H1 (cell line): ENCODE results near the gene GRIP2. TPM values are rescaled to one million over a fixed set of nuclear protein-coding genes. Genes with fewer than 3 reads are reported as not detected.

ENCODE experiments used
- CTCF ChIA-PET: fragments of 300-600 bp; sonication (Branson Sonifier 250); formaldehyde crosslinking; loops from one replicate; lab custom pipeline; 2021; ENCODE audit not compliant: partially characterized antibody; lab: Charles Lee
- POLR2A ChIA-PET: fragments of 300-600 bp; sonication (Branson Sonifier 250); formaldehyde crosslinking; loops from one replicate; lab custom pipeline; 2021; ENCODE audit warnings: inconsistent platforms; ENCODE audit not compliant: partially characterized antibody; lab: Charles Lee
- DNase-seq, 2 experiments: peaks; one replicate each; pipeline versions ENCODE4 v3.0.0 to v3.0.0-alpha.2; 2010 to 2022; ENCODE audit warnings: low spot score in 2 of 2, low read depth in 1 of 2, mixed read lengths in 1 of 2
- FAIRE-seq: peaks from 2 replicates; lab custom pipeline; 2011; peaks lifted over from hg19 to GRCh38; lab: Jason Lieb, UNC
- H2AFZ ChIP-seq: 2 replicates; pipeline ENCODE4 v1.8.1; 2012; ENCODE audit warnings: low read length, inconsistent platforms
- H2AK5ac ChIP-seq: 2 replicates; pipeline ENCODE4 v1.6.1; 2013; ENCODE audit warnings: low read depth, low read length
- H2BK120ac ChIP-seq: replicated peaks from 2 replicates; pipeline ENCODE3; 2013; ENCODE audit warnings: low read depth, low read length, inconsistent platforms
- H2BK12ac ChIP-seq: 2 replicates; pipeline ENCODE4 v1.6.1; 2013; ENCODE audit warnings: low read depth, low read length
- H2BK15ac ChIP-seq: 2 replicates; pipeline ENCODE4 v1.6.1; 2013; ENCODE audit warnings: low read length
- H2BK20ac ChIP-seq: 2 replicates; pipeline ENCODE4 v1.6.1; 2013; ENCODE audit warnings: low read length
- H2BK5ac ChIP-seq: 2 replicates; pipeline ENCODE4 v1.6.1; 2013; ENCODE audit warnings: low read depth, low read length
- H3K14ac ChIP-seq: 2 replicates; pipeline ENCODE4 v1.6.1; 2013; ENCODE audit warnings: inconsistent platforms; ENCODE audit not compliant: insufficient read length
- H3K18ac ChIP-seq: 2 replicates; pipeline ENCODE4 v1.6.1; 2013; ENCODE audit warnings: low read length; ENCODE audit errors: extremely low read depth
- H3K23ac ChIP-seq: 2 replicates; pipeline ENCODE4 v1.6.1; 2013; ENCODE audit warnings: inconsistent platforms; ENCODE audit not compliant: insufficient read length
- H3K23me2 ChIP-seq: 2 replicates; pipeline ENCODE4 v1.6.1; 2013; ENCODE audit warnings: low read depth, low read length
- H3K27ac ChIP-seq: 2 replicates; pipeline ENCODE4 v1.6.1; 2011; ENCODE audit warnings: low read depth, low read length, inconsistent platforms
- H3K27me3 ChIP-seq, 4 experiments: replicated peaks in 1 of 4; 1 replicate in 1 of 4; 2 replicates in 3 of 4; pipeline versions ENCODE4 v1.6.1 to v1.8.1; 2011 to 2013; ENCODE audit warnings: low read length in 3 of 4, mild to moderate bottlenecking in 3 of 4, inconsistent platforms in 2 of 4, mixed read lengths in 2 of 4, moderate library complexity in 1 of 4; ENCODE audit not compliant: control insufficient read depth in 3 of 4, insufficient read depth in 3 of 4; ENCODE audit errors: extremely low read depth in 1 of 4
- H3K36me3 ChIP-seq, 4 experiments: 2 replicates each; pipeline versions ENCODE4 v1.6.1 to v1.8.1; 2011 to 2013; ENCODE audit warnings: mild to moderate bottlenecking in 4 of 4, low read length in 3 of 4, moderate library complexity in 2 of 4, control low read depth in 1 of 4, inconsistent platforms in 1 of 4; ENCODE audit not compliant: insufficient read depth in 4 of 4, control insufficient read depth in 2 of 4
- H3K4ac ChIP-seq: replicated peaks from 2 replicates; pipeline ENCODE3; 2013; ENCODE audit warnings: low read length, low read depth, mixed read lengths, inconsistent platforms; ENCODE audit not compliant: insufficient read length
- H3K4me1 ChIP-seq, 4 experiments: replicated peaks in 1 of 4; 1 replicate in 1 of 4; 2 replicates in 3 of 4; pipeline versions ENCODE4 v1.6.1 to v1.8.1; 2011 to 2013; ENCODE audit warnings: low read length in 3 of 4, inconsistent platforms in 2 of 4, mixed read lengths in 1 of 4; ENCODE audit not compliant: insufficient read depth in 4 of 4, control insufficient read depth in 3 of 4
- H3K4me2 ChIP-seq, 2 experiments: 2 replicates each; pipeline versions ENCODE4 v1.6.1 to v1.8.1; 2011 to 2013; ENCODE audit warnings: low read depth in 2 of 2, low read length in 2 of 2, control low read depth in 1 of 2, inconsistent platforms in 1 of 2, mild to moderate bottlenecking in 1 of 2; ENCODE audit not compliant: insufficient read depth in 1 of 2
- H3K4me3 ChIP-seq, 4 experiments: fragments of 200-600, 300-600 bp in 1 of 4; sonication (generic), shearing (Covaris generic), sonication (Bioruptor Twin) in 1 of 4; 2 replicates each; pipeline versions ENCODE4 v1.5.1 to v1.8.1; 2011 to 2016; ENCODE audit warnings: low read length in 4 of 4, low read depth in 3 of 4, control low read depth in 2 of 4, inconsistent platforms in 2 of 4, mild to moderate bottlenecking in 2 of 4, mixed read lengths in 1 of 4, moderate library complexity in 1 of 4; ENCODE audit not compliant: insufficient read depth in 2 of 4; ENCODE audit errors: extremely low read depth in 1 of 4
- H3K56ac ChIP-seq: replicated peaks from 2 replicates; pipeline ENCODE3; 2013; ENCODE audit warnings: low read depth, mild to moderate bottlenecking, mixed read lengths, low read length, inconsistent platforms; ENCODE audit not compliant: insufficient read length
- H3K79me1 ChIP-seq: 2 replicates; pipeline ENCODE4 v1.6.1; 2013; ENCODE audit warnings: low read depth, low read length, control low read depth
- H3K79me2 ChIP-seq, 2 experiments: 2 replicates each; pipeline versions ENCODE4 v1.6.1 to v1.8.1; 2012 to 2013; ENCODE audit warnings: low read length in 2 of 2, mild to moderate bottlenecking in 2 of 2, inconsistent platforms in 1 of 2; ENCODE audit not compliant: insufficient read depth in 2 of 2, control insufficient read depth in 1 of 2
- H3K9ac ChIP-seq, 4 experiments: replicated peaks in 1 of 4; 1 replicate in 1 of 4; 2 replicates in 3 of 4; pipeline versions ENCODE4 v1.6.1 to v1.8.1; 2011 to 2013; ENCODE audit warnings: low read depth in 3 of 4, low read length in 3 of 4, control low read depth in 2 of 4, mild to moderate bottlenecking in 2 of 4, moderate library complexity in 2 of 4, inconsistent platforms in 1 of 4; ENCODE audit errors: extremely low read depth in 1 of 4
- H3K9me3 ChIP-seq, 2 experiments: 2 replicates each; pipeline versions ENCODE4 v1.6.1 to v1.8.1; 2012 to 2013; ENCODE audit warnings: mild to moderate bottlenecking in 2 of 2, moderate library complexity in 2 of 2, control low read depth in 1 of 2, inconsistent platforms in 1 of 2, low read depth in 1 of 2, low read length in 1 of 2, mixed read lengths in 1 of 2; ENCODE audit not compliant: insufficient read depth in 2 of 2
- H4K20me1 ChIP-seq, 2 experiments: replicated peaks in 1 of 2; 2 replicates each; pipeline versions ENCODE3 to v1.8.1; 2011 to 2013; ENCODE audit warnings: inconsistent platforms in 2 of 2, low read length in 2 of 2, mild to moderate bottlenecking in 1 of 2; ENCODE audit not compliant: insufficient read depth in 2 of 2, control insufficient read depth in 1 of 2
- H4K5ac ChIP-seq: 2 replicates; pipeline ENCODE4 v1.6.1; 2013; ENCODE audit warnings: low read length, low read depth, mixed read lengths, inconsistent platforms; ENCODE audit not compliant: insufficient read length
- H4K8ac ChIP-seq: 2 replicates; pipeline ENCODE4 v1.8.0; 2013; ENCODE audit warnings: mild to moderate bottlenecking, moderate library complexity, low read length, inconsistent platforms; ENCODE audit not compliant: insufficient read depth; ENCODE audit errors: extremely low read depth
- H4K91ac ChIP-seq: replicated peaks from 2 replicates; pipeline ENCODE3; 2013; ENCODE audit warnings: low read length, mixed read lengths, inconsistent platforms; ENCODE audit not compliant: insufficient read length
- BCL11A ChIP-seq, 2 experiments: IDR thresholded peaks; one replicate each; pipeline ENCODE4 v1.6.1; 2011; ENCODE audit warnings: low read depth in 2 of 2, low read length in 2 of 2, mild to moderate bottlenecking in 2 of 2
- CREB1 ChIP-seq: IDR thresholded peaks from 2 replicates; pipeline ENCODE4 v1.6.1; 2012; ENCODE audit warnings: inconsistent platforms
- EGR1 ChIP-seq: IDR thresholded peaks from 2 replicates; pipeline ENCODE4 v1.6.1; 2011; ENCODE audit warnings: low read depth, low read length, borderline replicate concordance
- FOSL1 ChIP-seq: IDR thresholded peaks from 2 replicates; pipeline ENCODE4 v1.6.1; 2011; ENCODE audit warnings: mild to moderate bottlenecking, low read depth, low read length, moderate library complexity; ENCODE audit not compliant: insufficient read depth
- KDM5A ChIP-seq: fragments of 200-600 bp; IDR thresholded peaks from 2 replicates; pipeline ENCODE4 v1.7.1; 2012; ENCODE audit warnings: mild to moderate bottlenecking, low read length, inconsistent platforms, mixed read lengths
- TCF12 ChIP-seq: IDR thresholded peaks from 2 replicates; pipeline ENCODE4 v1.6.1; 2011; ENCODE audit warnings: low read depth, mild to moderate bottlenecking, low read length
- WGBS, 2 experiments: shearing (Covaris generic) in 1 of 2; methylation state at CpG; one replicate each; pipeline versions ENCODE4 v1.1.6 to v1.1.7; 2013 to 2015; ENCODE audit warnings: low lambda C conversion rate in 2 of 2, mixed read lengths in 2 of 2, inconsistent platforms in 1 of 2, low coverage in 1 of 2, missing lambda C conversion rate in 1 of 2; ENCODE audit not compliant: insufficient replicate concordance in 2 of 2, insufficient coverage in 1 of 2, insufficient read length in 1 of 2; ENCODE audit errors: extremely low coverage in 1 of 2, missing lambda C conversion rate in 1 of 2; 5-methylcytosine and 5-hydroxymethylcytosine counted together
- polyA plus RNA-seq, 7 experiments: library from polyadenylated mRNA; depleted of rRNA in 3 of 7; stranded (reverse) in 5 of 7; unstranded in 2 of 7; fragments of >200 nt in 5 of 7; fragments of 200-250 nt in 2 of 7; gene quantifications; 1 replicate in 5 of 7; 2 replicates in 1 of 7; 4 replicates in 1 of 7; pipeline versions ENCODE4 v1.2.1 to v1.2.3, GENCODE V29; 2011 to 2013; ENCODE audit warnings: missing spikeins in 2 of 7, mixed read lengths in 2 of 7
- total RNA-seq: library from RNA; stranded (reverse); fragmentation: NEBNext Ultra II Directional; extraction: Animal tissue kit (Norgen Biotek cat#: 25700); gene quantifications from 2 replicates; pipeline ENCODE4 v1.2.1, GENCODE V29; 2021
- TF ChIP-seq, protein P1 (sequence below), 3 experiments: IDR thresholded peaks; 1 replicate in 2 of 3; 2 replicates in 1 of 3; pipeline versions ENCODE4 v1.5.1 to v1.6.1; 2011; ENCODE audit warnings: low read length in 3 of 3, mild to moderate bottlenecking in 3 of 3, inconsistent platforms in 2 of 3, low read depth in 1 of 3, moderate library complexity in 1 of 3; ENCODE audit not compliant: insufficient read depth in 1 of 3; ENCODE audit errors: control extremely low read depth in 1 of 3

The GRIP2 gene
- total and polyA plus RNA-seq, 2 of the 8 experiments (the other 6 are each of a cell fraction or from before 2014, with no cell fraction given) = 2.5 to 6.4 TPM

DNA sequence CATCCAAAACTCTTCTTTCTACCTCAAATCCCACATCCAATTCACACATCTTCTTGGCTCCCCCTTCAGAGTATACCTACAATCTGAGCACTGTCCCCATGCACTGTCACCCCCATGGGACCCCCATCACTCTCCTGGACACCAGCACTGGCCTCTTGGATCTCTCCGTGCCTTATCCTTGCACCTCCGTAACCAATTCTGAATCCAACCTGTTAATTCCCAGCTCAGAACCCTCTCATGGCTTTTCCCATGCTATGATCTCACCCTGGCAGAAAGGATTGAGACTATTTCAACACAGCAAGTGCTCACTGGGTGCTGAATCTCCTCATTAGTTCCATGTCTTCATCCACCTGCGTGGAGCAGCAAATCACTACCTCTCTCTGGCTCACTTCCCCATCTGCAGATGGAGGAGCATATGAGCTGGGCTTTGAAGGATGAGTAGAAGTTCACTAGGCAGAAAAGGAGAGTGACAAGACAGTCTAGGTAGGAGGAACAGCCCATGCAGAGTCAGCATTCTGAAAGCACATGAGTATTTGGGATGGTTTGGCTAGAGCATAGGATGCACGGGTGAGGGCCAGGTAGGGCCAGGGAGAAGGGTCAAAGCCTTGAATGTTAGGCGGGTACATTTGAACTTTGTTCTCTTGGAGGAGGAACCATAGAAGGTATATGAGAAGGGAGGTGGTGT, 89.1 kb downstream of the GRIP2 start:
- no peak overlapping the region for H3K4me3 ChIP-seq
- 83% methylated on average over 5 of the region's 5 CpGs; no CpG with 5 or more reads in 1 of the 2 experiments for WGBS, 2 experiments
- no peak overlapping the region for H2BK5ac ChIP-seq
- peaks cover 33 to 73% (median 59%) of the 10 kb centered on the region in 4 experiments for H3K36me3 ChIP-seq
- peaks cover 3% of the 10 kb centered on the region; the same call in 1 of the 2 replicates for H3K79me1 ChIP-seq
- H2AK5ac ChIP-seq = no peak overlapping the region
- H3K4me2 ChIP-seq = no peak overlapping the region
- no peaks in the 10 kb centered on the region for H3K79me2 ChIP-seq
- H3K56ac ChIP-seq = no peak overlapping the region
- H4K91ac ChIP-seq = no peak overlapping the region
- H2BK12ac ChIP-seq = no peak overlapping the region
- H2BK120ac ChIP-seq = no peak overlapping the region
- H4K5ac ChIP-seq = no peak overlapping the region
- H2BK15ac ChIP-seq = no peak overlapping the region
- no peak overlapping the region for H2AFZ ChIP-seq
- no peak overlapping the region for H3K4ac ChIP-seq
- no peak overlapping the region for H2BK20ac ChIP-seq
- POLR2A ChIA-PET = interaction anchor here (1.6 kb wide), 1 partner anchor 49 kb away, joined by 3 read pairs; the partner anchor contains the start of gene SLC6A6
- no peak overlapping the region for H3K18ac ChIP-seq
- H3K27me3 ChIP-seq = no peaks in the 10 kb centered on the region; a peak in 1 of 7 replicates
- DNase-seq = no peak
- FAIRE-seq = no peak
- peaks cover 7 to 18% of the 10 kb centered on the region in 2 experiments for H4K20me1 ChIP-seq
- H4K8ac ChIP-seq = no peak overlapping the region
- no peak overlapping the region for H3K27ac ChIP-seq
- no peak overlapping the region for H3K9ac ChIP-seq
- no peak overlapping the region for H3K23ac ChIP-seq
- TF ChIP-seq KDM5A (no peak), FOSL1 (no peak), CREB1 (no peak), TCF12 (no peak), EGR1 (no peak), BCL11A (IDR thresholded peaks at IDR 0.05; ENCODE audit: low read depth in 2 of 2, low read length in 2 of 2) (no peak)
- TF ChIP-seq, protein P1, sequence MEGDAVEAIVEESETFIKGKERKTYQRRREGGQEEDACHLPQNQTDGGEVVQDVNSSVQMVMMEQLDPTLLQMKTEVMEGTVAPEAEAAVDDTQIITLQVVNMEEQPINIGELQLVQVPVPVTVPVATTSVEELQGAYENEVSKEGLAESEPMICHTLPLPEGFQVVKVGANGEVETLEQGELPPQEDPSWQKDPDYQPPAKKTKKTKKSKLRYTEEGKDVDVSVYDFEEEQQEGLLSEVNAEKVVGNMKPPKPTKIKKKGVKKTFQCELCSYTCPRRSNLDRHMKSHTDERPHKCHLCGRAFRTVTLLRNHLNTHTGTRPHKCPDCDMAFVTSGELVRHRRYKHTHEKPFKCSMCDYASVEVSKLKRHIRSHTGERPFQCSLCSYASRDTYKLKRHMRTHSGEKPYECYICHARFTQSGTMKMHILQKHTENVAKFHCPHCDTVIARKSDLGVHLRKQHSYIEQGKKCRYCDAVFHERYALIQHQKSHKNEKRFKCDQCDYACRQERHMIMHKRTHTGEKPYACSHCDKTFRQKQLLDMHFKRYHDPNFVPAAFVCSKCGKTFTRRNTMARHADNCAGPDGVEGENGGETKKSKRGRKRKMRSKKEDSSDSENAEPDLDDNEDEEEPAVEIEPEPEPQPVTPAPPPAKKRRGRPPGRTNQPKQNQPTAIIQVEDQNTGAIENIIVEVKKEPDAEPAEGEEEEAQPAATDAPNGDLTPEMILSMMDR (IDR thresholded peaks at IDR 0.05; ENCODE audit: control extremely low read depth in 1 of 3, insufficient read depth in 1 of 3, low read depth in 1 of 3, low read length in 3 of 3) = no peak
- CTCF ChIA-PET = interaction anchor here (0.6 to 2.2 kb wide), 10 partner anchors 9 to 247 kb away, joined by 3 to 10 read pairs (median 4); no protein-coding TSS in a partner anchor
- no peaks in the 10 kb centered on the region for H3K9me3 ChIP-seq
- peaks cover 6% of the 10 kb centered on the region; the same call in 1 of the 2 replicates for H3K23me2 ChIP-seq
- H3K14ac ChIP-seq = no peak overlapping the region
- peaks cover 0 to 2% (median 0%) of the 10 kb centered on the region in 4 experiments; a peak in 2 of 7 replicates for H3K4me1 ChIP-seq
